CD4-positive, alpha-beta T cell treated with Interleukin-10 for 1 hour (primary cell): Measurements from ENCODE around the gene MED6.

Source experiments
- DNase-seq: peaks from one replicate; pipeline ENCODE4 v3.0.0-alpha.2; 2020

Gene MED6

GRCh38 chr14:70597731-70598130, 2.7 kb downstream of the MED6 start:
- no peak for DNase-seq

GRCh38 chr14:70595443-70596185, 4.8 kb downstream of the MED6 start:
- DNase-seq, result no peak

- no peak for DNase-seq
Observed at GRCh38 chr14:70594461-70594860, 6.0 kb downstream of the MED6 start.

GRCh38 chr14:70585231-70585630, 15.2 kb downstream of the MED6 start:
- DNase-seq, result no peak

- no peak for DNase-seq
Observed at GRCh38 chr14:70576891-70577290, 23.6 kb downstream of the MED6 start.

GRCh38 chr14:70573050-70573449, 27.4 kb downstream of the MED6 start:
- no peak for DNase-seq

GRCh38 chr14:70571139-70571538, 29.3 kb downstream of the MED6 start:
- no peak for DNase-seq

- DNase-seq, result peak; percentile 16
Observed at GRCh38 chr14:70567791-70568190, 32.7 kb downstream of the MED6 start.

GRCh38 chr14:70563869-70564268, 36.6 kb downstream of the MED6 start:
- DNase-seq, result no peak

- DNase-seq, result no peak
Observed at GRCh38 chr14:70563417-70563816, 37.0 kb downstream of the MED6 start.

- DNase-seq, result no peak
Observed at GRCh38 chr14:70558356-70558755, 42.1 kb downstream of the MED6 start.

GRCh38 chr14:70555890-70556289, 44.6 kb downstream of the MED6 start:
- no peak for DNase-seq

GRCh38 chr14:70538087-70538486, 62.4 kb downstream of the MED6 start:
- no peak for DNase-seq

GRCh38 chr14:70536830-70537229, 63.6 kb downstream of the MED6 start:
- no peak for DNase-seq

GRCh38 chr14:70534904-70535303, 65.6 kb downstream of the MED6 start, which contains the start of gene ADAM20:
TSS of gene ADAM20 (minus strand) at chr14:70535004. CDS start at chr14:70524757, 10,247 bp downstream.
- no peak for DNase-seq
